HG03175 (cell line): ENCODE measurements around the gene ZFP1.
"Not testable (repeated sequence)": the region's sequence is repeated elsewhere in the genome, so short reads cannot be mapped to it uniquely, and the experiment has no call there.

Source experiments
- ATAC-seq: cut with Tn5 transposase; IDR thresholded peaks from one replicate; pipeline ENCODE4 v1.9.1; 2021; ENCODE audit warnings: mild to moderate bottlenecking, moderate library complexity; ENCODE audit not compliant: unreplicated experiment

Gene ZFP1

GRCh38 chr16:75203096-75203495 is 54.8 kb downstream of the ZFP1 start:
- ATAC-seq, result no peak

GRCh38 chr16:75203667-75204409 is 55.5 kb downstream of the ZFP1 start:
- ATAC-seq, result no peak

GRCh38 chr16:75204410-75204758 is 56.1 kb downstream of the ZFP1 start:
- ATAC-seq, result no peak

GRCh38 chr16:75204905-75205304 is 56.6 kb downstream of the ZFP1 start:
- not testable (repeated sequence) for ATAC-seq

GRCh38 chr16:75205438-75205837 is 57.1 kb downstream of the ZFP1 start:
- ATAC-seq, result not testable (repeated sequence)

- not testable (repeated sequence) for ATAC-seq
Observed at GRCh38 chr16:75205961-75206748, 57.8 kb downstream of the ZFP1 start.

GRCh38 chr16:75206749-75207451 is 58.6 kb downstream of the ZFP1 start, which contains the start of gene CTRB2:
TSS of gene CTRB2 (minus strand) at chr16:75207161. CDS start at chr16:75207141, 20 bp downstream.
- ATAC-seq, result no peak

- no peak for ATAC-seq
Observed at GRCh38 chr16:75207831-75208230, 59.5 kb downstream of the ZFP1 start.

GRCh38 chr16:75208242-75208825 is 60.0 kb downstream of the ZFP1 start:
- ATAC-seq, result no peak

GRCh38 chr16:75208861-75209505 is 60.7 kb downstream of the ZFP1 start:
- ATAC-seq, result no peak

- not testable (repeated sequence) for ATAC-seq
Observed at GRCh38 chr16:75209514-75209913, 61.2 kb downstream of the ZFP1 start.

- no peak for ATAC-seq
Observed at GRCh38 chr16:75209944-75210343, 61.6 kb downstream of the ZFP1 start.

GRCh38 chr16:75211286-75211685 is 63.0 kb downstream of the ZFP1 start:
- ATAC-seq, result not testable (repeated sequence)

- ATAC-seq, result no peak
Observed at GRCh38 chr16:75216127-75216526, 67.8 kb downstream of the ZFP1 start.

- no peak for ATAC-seq
Observed at GRCh38 chr16:75216576-75216975, 68.3 kb downstream of the ZFP1 start.

GRCh38 chr16:75217389-75217851 is 69.1 kb downstream of the ZFP1 start:
- no peak for ATAC-seq

- peak; percentile 78 for ATAC-seq
Observed at GRCh38 chr16:75218256-75219076, 70.1 kb downstream of the ZFP1 start, which contains the start of gene CTRB1. TSS of gene CTRB1 (plus strand) at chr16:75218988. CDS start at chr16:75219008, 20 bp downstream.

GRCh38 chr16:75219088-75219487 is 70.8 kb downstream of the ZFP1 start:
- ATAC-seq, result no peak

GRCh38 chr16:75219838-75220237 is 71.5 kb downstream of the ZFP1 start:
- ATAC-seq, result no peak
